ENCODE data around the gene BTN2A1.
A peak's percentile ranks its signal among the peaks of the same experiment; 100 is the strongest.

Gene BTN2A1

DNA sequence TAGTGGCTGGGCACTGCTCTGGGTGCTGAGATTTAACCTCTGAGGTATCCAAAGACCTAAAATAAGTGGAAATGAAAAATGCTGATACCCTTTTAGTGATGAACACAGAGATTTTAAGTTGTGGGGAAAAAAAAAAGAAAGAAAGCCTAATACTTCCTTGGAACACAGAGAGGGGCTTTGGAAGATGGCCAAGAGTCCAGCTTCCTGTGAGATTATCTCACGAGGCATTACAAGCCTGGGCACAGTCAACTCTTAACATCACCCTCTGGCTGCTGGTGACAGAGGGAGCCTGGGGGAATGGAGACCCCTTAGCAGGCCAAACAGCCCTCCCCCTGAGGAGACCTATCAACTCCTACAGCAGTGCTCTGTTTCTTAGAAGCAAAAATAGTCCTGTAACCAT, 19.7 kb downstream of the BTN2A1 start:
- H3K23ac ChIP-seq (ENCODE audit: low read length), result peak overlapping the region; percentile 22
- no peak for DNase-seq

DNA sequence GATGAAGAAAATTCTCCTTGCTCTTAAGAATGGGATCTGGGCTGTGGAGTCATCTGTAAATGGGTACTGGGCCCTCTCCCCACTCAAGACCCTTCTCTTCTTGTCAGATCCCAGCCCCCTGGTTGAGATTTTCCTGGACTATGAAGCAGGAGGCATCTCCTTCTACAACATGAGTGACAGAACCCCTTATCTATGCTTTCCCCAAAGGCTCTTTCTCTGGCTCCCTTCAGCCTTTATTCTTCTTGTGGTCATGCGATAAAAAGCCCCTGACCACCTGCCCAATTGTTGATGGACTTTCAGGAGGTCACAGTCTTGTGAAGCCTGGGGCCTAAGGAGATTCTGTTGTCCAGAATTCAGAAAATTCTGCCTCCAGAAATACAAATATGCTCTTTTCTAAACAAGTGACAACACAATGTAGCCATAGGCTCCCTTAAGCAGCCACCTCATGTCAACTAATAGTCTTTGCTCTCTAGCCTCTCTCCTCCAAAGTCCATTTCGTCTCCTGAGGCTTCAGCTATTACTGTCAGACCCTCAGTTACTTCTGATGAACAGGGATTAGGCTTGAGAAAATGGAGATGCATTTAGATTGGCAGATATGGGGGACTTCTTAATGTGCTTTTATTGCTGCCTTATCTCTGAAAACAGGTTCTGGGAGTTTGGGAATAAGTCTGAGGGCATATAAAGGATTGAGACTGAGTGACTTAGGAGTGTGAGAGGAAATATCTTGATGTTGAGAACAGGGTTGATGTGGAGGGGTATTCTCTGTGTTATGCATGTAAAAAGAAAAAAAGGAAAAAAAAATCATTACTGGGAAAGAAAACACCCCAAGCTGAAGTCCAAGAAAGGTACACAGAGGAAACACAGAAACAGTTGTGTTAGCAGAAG, 20.6 kb downstream of the BTN2A1 start:
- Histone ChIP-seq H2AFZ (ENCODE audit: insufficient read depth, low read length, poor library complexity) (no peak overlapping the region), H3K18ac (ENCODE audit: low read length) (no peak overlapping the region), H3K9me3 (ENCODE audit: insufficient read depth, low read depth, low read length) (no peaks in the 10 kb centered on the region), H3K4ac (ENCODE audit: low read depth, low read length) (no peak overlapping the region), H3K4me2 (ENCODE audit: low read length) (no peak overlapping the region), H3K4me3 (ENCODE audit: low read depth, low read length) (no peak overlapping the region), H2BK5ac (ENCODE audit: low read depth, low read length, poor library complexity) (no peak overlapping the region), H3K36me3 (ENCODE audit: control insufficient read depth in 1 of 2, insufficient read depth in 2 of 2, low read length in 2 of 2) (no peaks in the 10 kb centered on the region), H4K12ac (ENCODE audit: low read depth, low read length) (no peak overlapping the region), H3K79me1 (ENCODE audit: low read length) (peaks cover 4% of the 10 kb centered on the region), H3K9ac (ENCODE audit: low read length) (no peak overlapping the region), H2BK120ac (ENCODE audit: insufficient read depth, low read length, poor library complexity) (no peak overlapping the region), H3K79me2 (ENCODE audit: control insufficient read depth, insufficient read depth, low read length, poor library complexity) (no peaks in the 10 kb centered on the region), H3K23ac (ENCODE audit: low read length) (no peak overlapping the region), H4K8ac (ENCODE audit: low read depth, low read length) (no peak overlapping the region), H2BK12ac (ENCODE audit: low read length) (no peak overlapping the region), H3K4me1 (ENCODE audit: control insufficient read depth in 1 of 2, insufficient read depth in 2 of 2, low read length in 2 of 2) (peaks cover 0 to 6% of the 10 kb centered on the region in 2 experiments), H3K27me3 (ENCODE audit: insufficient read depth, low read length) (no peaks in the 10 kb centered on the region), H3K27ac (ENCODE audit: low read depth, low read length) (no peak overlapping the region), H3K14ac (ENCODE audit: low read length) (no peak overlapping the region), H2AK5ac (ENCODE audit: low read length) (no peak overlapping the region), H4K91ac (ENCODE audit: low read depth, low read length) (no peak overlapping the region)
- WGBS (ENCODE audit: extremely low coverage, insufficient coverage, insufficient read length), result no CpG with 5 or more reads among the region's 2 CpGs
- DNase-seq, result no peak

More for the DNA sequence above, 19.7 kb downstream of the BTN2A1 start:
- Histone ChIP-seq H4K8ac (ENCODE audit: low read depth, low read length) (no peak overlapping the region), H4K12ac (ENCODE audit: low read depth, low read length) (no peak overlapping the region), H3K27me3 (ENCODE audit: insufficient read depth, low read length) (no peaks in the 10 kb centered on the region), H3K4ac (ENCODE audit: low read depth, low read length) (no peak overlapping the region), H2BK120ac (ENCODE audit: insufficient read depth, low read length, poor library complexity) (no peak overlapping the region), H2AFZ (ENCODE audit: insufficient read depth, low read length, poor library complexity) (no peak overlapping the region), H3K9me3 (ENCODE audit: insufficient read depth, low read depth, low read length) (no peaks in the 10 kb centered on the region), H3K27ac (ENCODE audit: low read depth, low read length) (no peak overlapping the region), H3K79me1 (ENCODE audit: low read length) (peaks cover 4% of the 10 kb centered on the region), H2BK5ac (ENCODE audit: low read depth, low read length, poor library complexity) (no peak overlapping the region), H3K9ac (ENCODE audit: low read length) (no peak overlapping the region), H3K18ac (ENCODE audit: low read length) (no peak overlapping the region), H3K4me1 (ENCODE audit: control insufficient read depth in 1 of 2, insufficient read depth in 2 of 2, low read length in 2 of 2) (peaks cover 0 to 6% of the 10 kb centered on the region in 2 experiments), H2BK12ac (ENCODE audit: low read length) (no peak overlapping the region), H3K4me3 (ENCODE audit: low read depth, low read length) (no peak overlapping the region), H3K36me3 (ENCODE audit: control insufficient read depth in 1 of 2, insufficient read depth in 2 of 2, low read length in 2 of 2) (no peaks in the 10 kb centered on the region), H3K79me2 (ENCODE audit: control insufficient read depth, insufficient read depth, low read length, poor library complexity) (no peaks in the 10 kb centered on the region), H3K4me2 (ENCODE audit: low read length) (no peak overlapping the region), H3K14ac (ENCODE audit: low read length) (no peak overlapping the region), H4K91ac (ENCODE audit: low read depth, low read length) (no peak overlapping the region), H2AK5ac (ENCODE audit: low read length) (no peak overlapping the region)
- WGBS (ENCODE audit: extremely low coverage, insufficient coverage, insufficient read length), result no CpG with 5 or more reads among the region's 1 CpG

DNA sequence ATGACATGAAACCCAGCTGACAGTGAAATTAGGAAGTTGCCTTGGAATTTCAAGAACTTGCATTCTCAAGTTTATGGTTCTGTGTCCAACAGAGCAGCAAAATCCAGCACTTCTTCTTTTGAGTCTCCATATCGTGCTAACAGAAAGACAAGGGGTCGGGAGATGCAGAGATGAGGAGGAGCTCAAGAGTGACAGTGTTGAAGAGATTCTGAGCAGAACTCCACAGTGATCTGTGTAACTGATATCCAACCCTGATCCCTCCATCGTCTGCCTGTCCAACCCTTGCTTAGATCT, 21.2 kb downstream of the BTN2A1 start:
- Histone ChIP-seq H3K23ac (ENCODE audit: low read length) (no peak overlapping the region), H3K4ac (ENCODE audit: low read depth, low read length) (no peak overlapping the region), H3K79me1 (ENCODE audit: low read length) (peaks cover 4% of the 10 kb centered on the region), H4K91ac (ENCODE audit: low read depth, low read length) (no peak overlapping the region), H3K27me3 (ENCODE audit: insufficient read depth, low read length) (no peaks in the 10 kb centered on the region), H3K27ac (ENCODE audit: low read depth, low read length) (no peak overlapping the region), H3K79me2 (ENCODE audit: control insufficient read depth, insufficient read depth, low read length, poor library complexity) (no peaks in the 10 kb centered on the region), H3K18ac (ENCODE audit: low read length) (no peak overlapping the region), H2BK12ac (ENCODE audit: low read length) (no peak overlapping the region), H3K14ac (ENCODE audit: low read length) (no peak overlapping the region), H4K8ac (ENCODE audit: low read depth, low read length) (no peak overlapping the region), H3K4me2 (ENCODE audit: low read length) (no peak overlapping the region), H4K12ac (ENCODE audit: low read depth, low read length) (no peak overlapping the region), H3K4me1 (ENCODE audit: control insufficient read depth in 1 of 2, insufficient read depth in 2 of 2, low read length in 2 of 2) (peaks cover 0 to 6% of the 10 kb centered on the region in 2 experiments), H2AFZ (ENCODE audit: insufficient read depth, low read length, poor library complexity) (no peak overlapping the region), H3K36me3 (ENCODE audit: control insufficient read depth in 1 of 2, insufficient read depth in 2 of 2, low read length in 2 of 2) (no peaks in the 10 kb centered on the region), H3K4me3 (ENCODE audit: low read depth, low read length) (no peak overlapping the region), H3K9me3 (ENCODE audit: insufficient read depth, low read depth, low read length) (no peaks in the 10 kb centered on the region), H2BK120ac (ENCODE audit: insufficient read depth, low read length, poor library complexity) (no peak overlapping the region), H2BK5ac (ENCODE audit: low read depth, low read length, poor library complexity) (no peak overlapping the region), H2AK5ac (ENCODE audit: low read length) (no peak overlapping the region), H3K9ac (ENCODE audit: low read length) (no peak overlapping the region)
- DNase-seq, result peak in 1 of 2 donors; percentile 10
- no CpG with 5 or more reads among the region's 3 CpGs for WGBS (ENCODE audit: extremely low coverage, insufficient coverage, insufficient read length)

DNA sequence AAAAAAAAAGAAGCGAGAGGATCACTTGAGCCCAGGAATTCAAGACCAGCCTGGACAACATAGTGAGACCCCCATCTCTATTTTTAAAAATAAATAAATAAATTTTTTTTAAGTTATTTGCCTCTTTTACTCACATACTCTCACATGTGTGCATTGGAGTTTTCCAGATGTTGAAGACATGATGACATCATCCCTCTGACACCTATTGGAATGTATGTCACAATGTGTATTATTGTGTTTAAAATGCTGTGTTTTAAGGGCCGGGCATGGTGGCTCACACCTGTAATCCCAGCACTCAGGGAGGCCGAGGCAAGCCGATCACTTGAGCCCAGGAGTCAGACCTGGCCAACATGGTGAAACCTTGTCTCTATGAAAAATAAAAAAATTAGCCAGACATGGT, 24.6 kb downstream of the BTN2A1 start:
- Histone ChIP-seq H3K36me3 (ENCODE audit: control insufficient read depth in 1 of 2, insufficient read depth in 2 of 2, low read length in 2 of 2) (no peaks in the 10 kb centered on the region), H3K14ac (ENCODE audit: low read length) (no peak overlapping the region), H3K27me3 (ENCODE audit: insufficient read depth, low read length) (no peaks in the 10 kb centered on the region)

More for the DNA sequence above, 24.6 kb downstream of the BTN2A1 start:
- Histone ChIP-seq H4K12ac (ENCODE audit: low read depth, low read length) (no peak overlapping the region), H3K27ac (ENCODE audit: low read depth, low read length) (no peak overlapping the region), H3K4me1 (ENCODE audit: control insufficient read depth in 1 of 2, insufficient read depth in 2 of 2, low read length in 2 of 2) (no peaks in the 10 kb centered on the region), H2BK12ac (ENCODE audit: low read length) (no peak overlapping the region), H3K9me3 (ENCODE audit: insufficient read depth, low read depth, low read length) (no peaks in the 10 kb centered on the region), H3K4me3 (ENCODE audit: low read depth, low read length) (no peak overlapping the region), H3K4me2 (ENCODE audit: low read length) (no peak overlapping the region), H4K91ac (ENCODE audit: low read depth, low read length) (no peak overlapping the region), H4K8ac (ENCODE audit: low read depth, low read length) (no peak overlapping the region), H2AFZ (ENCODE audit: insufficient read depth, low read length, poor library complexity) (no peak overlapping the region), H2BK5ac (ENCODE audit: low read depth, low read length, poor library complexity) (no peak overlapping the region), H3K23ac (ENCODE audit: low read length) (no peak overlapping the region), H2BK120ac (ENCODE audit: insufficient read depth, low read length, poor library complexity) (no peak overlapping the region), H2AK5ac (ENCODE audit: low read length) (no peak overlapping the region), H3K79me1 (ENCODE audit: low read length) (no peaks in the 10 kb centered on the region), H3K79me2 (ENCODE audit: control insufficient read depth, insufficient read depth, low read length, poor library complexity) (no peaks in the 10 kb centered on the region), H3K18ac (ENCODE audit: low read length) (no peak overlapping the region), H3K4ac (ENCODE audit: low read depth, low read length) (no peak overlapping the region), H3K9ac (ENCODE audit: low read length) (no peak overlapping the region)
- DNase-seq, result peak in 1 of 2 donors; percentile 46
- WGBS (ENCODE audit: extremely low coverage, insufficient coverage, insufficient read length), result no CpG with 5 or more reads among the region's 4 CpGs
